GM12878 (cell line): ENCODE data around the gene F2.

Experiments used
- CTCF ChIP-seq, 3 experiments: IDR thresholded peaks in 2 of 3; conservative IDR thresholded peaks in 1 of 3; 2 replicates each; pipeline ENCODE4 v1.5.1; 2011; ENCODE audit warnings: low read depth in 3 of 3, low read length in 3 of 3, mild to moderate bottlenecking in 3 of 3, control low read depth in 2 of 3, moderate library complexity in 2 of 3, inconsistent platforms in 1 of 3, mixed read lengths in 1 of 3; ENCODE audit not compliant: control insufficient read depth in 2 of 3, insufficient read depth in 1 of 3; ENCODE audit errors: extremely low read depth in 1 of 3
- EP300 ChIP-seq, 2 experiments: fragments of 150-350 bp in 1 of 2; IDR thresholded peaks; 2 replicates each; pipeline ENCODE4 v1.6.1; 2011 to 2012; ENCODE audit warnings: low read depth in 2 of 2, low read length in 2 of 2, borderline replicate concordance in 1 of 2, improper control_type of control experiment in 1 of 2, inconsistent platforms in 1 of 2; ENCODE audit not compliant: control insufficient read depth in 1 of 2
- PBX3 ChIP-seq: IDR thresholded peaks from 2 replicates; pipeline ENCODE4 v1.6.1; 2011; ENCODE audit warnings: mild to moderate bottlenecking, low read depth, low read length, moderate library complexity; ENCODE audit not compliant: insufficient replicate concordance
- RFX5 ChIP-seq: IDR thresholded peaks from 2 replicates; pipeline ENCODE4 v1.6.1; 2011; ENCODE audit warnings: low read depth, low read length, improper control_type of control experiment

- TF ChIP-seq PBX3 (no peak), CTCF (IDR thresholded peaks at IDR 0.05 in 2 of 3, conservative IDR thresholded peaks at IDR 0.05 in 1 of 3; ENCODE audit: control insufficient read depth in 2 of 3, extremely low read depth in 1 of 3, insufficient read depth in 1 of 3, low read depth in 3 of 3, low read length in 3 of 3) (peak; percentile 4 to 26 (median 22); a peak in 2 of 6 replicates), EP300 (IDR thresholded peaks at IDR 0.05; ENCODE audit: borderline replicate concordance in 1 of 2, control insufficient read depth in 1 of 2, low read depth in 2 of 2, low read length in 2 of 2) (no peak), RFX5 (no peak)
These were observed 49.3 kb upstream of the F2 start for GRCh38 chr11:46669711-46670139.
